Mammary epithelial cell (primary cell): ENCODE measurements around the gene HEXA.

Experiments
- CTCF ChIP-seq, 2 donors: IDR thresholded peaks in 1 of 2; conservative IDR thresholded peaks in 1 of 2; 2 replicates each; pipeline ENCODE4 v1.5.1; 2011 to 2012; ENCODE audit warnings: inconsistent platforms in 2 of 2, low read length in 2 of 2, mild to moderate bottlenecking in 2 of 2, control low read depth in 1 of 2, low read depth in 1 of 2; ENCODE audit not compliant: insufficient read depth in 1 of 2; ENCODE audit errors: extremely low read depth in 1 of 2
- EZH2 ChIP-seq: IDR thresholded peaks from 2 replicates; pipeline ENCODE4 v1.6.1; 2012; ENCODE audit warnings: low read length, inconsistent platforms, borderline replicate concordance

- TF ChIP-seq CTCF (conservative IDR thresholded peaks at IDR 0.05 in 1 of 2, IDR thresholded peaks at IDR 0.05 in 1 of 2; ENCODE audit: extremely low read depth in 1 of 2, insufficient read depth in 1 of 2, low read depth in 1 of 2, low read length in 2 of 2) (no peak), EZH2 (no peak)
These were observed 52.1 kb downstream of the HEXA start for GRCh38 chr15:72323752-72324151.
